NCI-H524 (cell line): ENCODE measurements around the gene FXYD3.

ENCODE experiments used
- DNase-seq, 2 experiments: peaks; one replicate each; lab custom pipeline; 2025; lab: John Stamatoyannopoulos, UW

Gene FXYD3

DNA sequence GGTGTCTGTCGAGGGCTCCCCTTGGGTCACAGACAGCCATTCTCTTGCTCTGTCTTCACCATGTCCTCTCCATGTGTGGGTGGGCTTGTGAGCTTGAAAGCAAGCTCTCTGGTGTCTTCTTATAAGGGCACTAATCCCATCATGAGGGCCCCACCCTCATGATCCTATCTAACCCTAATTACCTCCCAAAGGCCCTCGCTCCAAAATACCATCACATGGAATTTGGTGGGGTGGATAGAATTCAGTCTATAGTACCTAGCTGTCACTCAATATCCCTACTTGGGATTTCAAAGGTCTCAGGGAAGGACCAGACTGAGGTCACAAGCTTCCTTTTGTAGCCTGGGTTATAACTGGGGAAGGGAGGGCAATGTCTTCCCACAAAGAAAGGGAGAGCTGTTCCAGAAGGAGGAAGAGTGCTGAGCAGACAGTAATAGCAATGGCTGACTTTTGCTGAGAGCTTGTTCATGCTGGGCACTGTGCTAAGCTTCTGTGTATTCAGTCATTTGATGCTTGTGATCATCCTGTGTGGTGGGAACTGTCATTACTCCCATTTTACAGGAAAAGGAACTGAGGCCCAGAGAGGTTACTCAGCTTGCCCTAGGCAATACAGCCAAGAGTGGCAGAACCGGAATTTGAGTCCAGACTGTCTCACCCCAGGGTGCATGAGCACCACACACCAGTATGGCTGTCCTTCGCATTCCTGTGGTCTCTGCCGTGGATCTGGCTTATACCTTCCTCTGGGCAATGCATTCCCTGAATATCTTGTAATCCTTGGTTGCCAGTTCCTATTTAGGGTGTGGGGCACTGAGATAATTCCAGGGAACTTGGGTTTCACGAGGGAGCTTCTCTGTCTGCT, 47.1 kb downstream of the FXYD3 start:
- DNase-seq = no peak

DNA sequence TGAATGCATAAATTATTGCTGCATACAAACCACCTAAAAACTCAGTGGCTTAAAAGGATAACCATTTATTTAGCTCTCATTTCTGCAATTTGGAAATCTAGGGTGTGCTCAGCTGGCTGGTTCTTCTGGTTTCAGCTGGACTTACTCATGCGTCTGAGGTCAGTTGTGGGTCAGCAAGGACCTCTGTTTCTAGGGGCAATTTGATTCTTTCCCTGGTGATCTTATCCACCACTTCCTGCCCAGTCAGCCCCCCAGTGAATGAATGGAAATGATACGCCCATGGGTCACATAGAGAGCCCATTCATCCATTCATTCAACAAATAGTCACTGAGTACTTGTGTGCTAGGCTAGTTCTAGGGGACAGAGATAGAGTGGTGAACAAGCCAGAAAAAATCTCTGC, 48.8 kb downstream of the FXYD3 start:
- no peak for DNase-seq

DNA sequence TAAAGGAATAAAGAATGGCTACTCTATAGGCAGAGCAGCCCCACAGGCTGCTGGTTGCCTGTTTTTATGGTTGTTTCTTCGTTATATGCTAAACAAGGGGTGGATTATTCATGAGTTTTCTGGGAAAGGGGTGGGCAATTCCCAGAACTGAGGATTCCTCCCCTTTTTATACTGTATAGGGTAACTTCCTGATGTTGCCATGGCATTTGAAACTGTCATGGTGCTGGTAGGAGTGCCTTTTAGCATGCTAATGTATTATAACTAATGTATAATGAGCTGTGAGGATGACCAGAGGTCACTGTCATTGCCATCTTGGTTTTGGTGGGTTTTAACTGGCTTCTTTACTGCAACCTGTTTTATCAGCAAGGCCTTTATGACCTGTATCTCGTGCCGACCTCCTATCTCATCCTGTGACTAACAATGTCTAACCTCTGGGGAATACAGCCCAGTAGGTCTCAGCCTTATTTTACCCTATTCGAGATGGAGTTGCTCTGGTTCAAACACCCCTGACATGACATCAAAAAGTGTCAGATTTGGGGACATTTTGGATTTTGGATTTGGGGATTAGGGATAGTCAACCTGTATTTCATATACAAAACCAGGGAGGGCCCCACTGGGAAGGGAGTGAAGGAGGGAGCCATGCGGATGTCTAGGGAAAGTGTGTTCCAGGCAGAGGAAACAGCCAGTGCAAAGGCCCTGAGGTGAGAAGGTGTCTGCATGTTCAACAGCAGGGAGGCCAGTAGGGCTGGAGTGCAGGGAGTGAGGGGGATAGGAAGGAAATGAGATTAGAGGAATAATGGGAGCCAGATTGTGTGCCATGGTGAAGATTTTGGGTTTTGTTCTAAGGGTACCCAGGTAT, 49.8 kb downstream of the FXYD3 start:
- DNase-seq = no peak

DNA sequence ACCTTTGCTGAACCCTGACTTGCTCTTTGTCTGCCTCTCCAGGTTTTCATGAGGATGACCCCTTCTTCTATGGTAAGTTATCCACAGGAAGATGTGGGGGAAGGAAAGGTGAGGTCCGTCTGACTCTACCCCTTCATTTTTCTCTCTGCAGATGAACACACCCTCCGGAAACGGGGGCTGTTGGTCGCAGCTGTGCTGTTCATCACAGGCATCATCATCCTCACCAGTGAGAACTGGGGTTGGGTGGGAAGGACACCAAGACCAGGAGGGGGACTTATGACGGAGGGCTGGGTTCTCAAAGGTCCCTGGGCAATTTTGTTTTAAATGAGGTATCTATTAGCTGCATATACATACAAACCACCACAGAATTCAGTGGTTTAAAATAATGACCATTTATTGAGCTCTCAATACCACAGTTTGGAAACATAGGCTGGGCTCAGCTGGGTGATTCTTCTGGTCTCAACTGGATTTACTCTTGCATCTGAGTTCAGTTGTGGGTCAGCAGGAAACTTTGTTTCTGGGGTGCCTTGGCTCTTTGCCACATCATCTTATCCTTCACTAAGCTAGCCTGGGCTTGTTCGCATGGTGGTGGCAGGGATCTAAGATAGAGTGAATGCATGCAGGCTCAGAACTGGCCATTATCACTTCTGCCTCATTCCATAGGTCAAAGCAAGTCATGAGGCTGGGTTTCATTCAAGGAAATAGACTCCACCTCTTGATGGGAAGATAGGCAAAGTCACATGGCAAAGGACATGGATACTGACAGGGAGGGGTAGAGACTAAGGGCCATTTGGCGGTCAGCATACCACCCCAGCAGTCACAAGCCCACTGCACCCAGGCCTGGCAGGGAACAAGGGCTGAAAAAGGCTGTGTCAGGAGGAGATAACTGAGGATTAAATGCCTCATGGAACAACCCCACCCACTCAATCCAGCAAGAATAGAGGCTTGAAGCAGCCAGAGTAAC, 50.8 kb downstream of the FXYD3 start:
- no peak for DNase-seq

DNA sequence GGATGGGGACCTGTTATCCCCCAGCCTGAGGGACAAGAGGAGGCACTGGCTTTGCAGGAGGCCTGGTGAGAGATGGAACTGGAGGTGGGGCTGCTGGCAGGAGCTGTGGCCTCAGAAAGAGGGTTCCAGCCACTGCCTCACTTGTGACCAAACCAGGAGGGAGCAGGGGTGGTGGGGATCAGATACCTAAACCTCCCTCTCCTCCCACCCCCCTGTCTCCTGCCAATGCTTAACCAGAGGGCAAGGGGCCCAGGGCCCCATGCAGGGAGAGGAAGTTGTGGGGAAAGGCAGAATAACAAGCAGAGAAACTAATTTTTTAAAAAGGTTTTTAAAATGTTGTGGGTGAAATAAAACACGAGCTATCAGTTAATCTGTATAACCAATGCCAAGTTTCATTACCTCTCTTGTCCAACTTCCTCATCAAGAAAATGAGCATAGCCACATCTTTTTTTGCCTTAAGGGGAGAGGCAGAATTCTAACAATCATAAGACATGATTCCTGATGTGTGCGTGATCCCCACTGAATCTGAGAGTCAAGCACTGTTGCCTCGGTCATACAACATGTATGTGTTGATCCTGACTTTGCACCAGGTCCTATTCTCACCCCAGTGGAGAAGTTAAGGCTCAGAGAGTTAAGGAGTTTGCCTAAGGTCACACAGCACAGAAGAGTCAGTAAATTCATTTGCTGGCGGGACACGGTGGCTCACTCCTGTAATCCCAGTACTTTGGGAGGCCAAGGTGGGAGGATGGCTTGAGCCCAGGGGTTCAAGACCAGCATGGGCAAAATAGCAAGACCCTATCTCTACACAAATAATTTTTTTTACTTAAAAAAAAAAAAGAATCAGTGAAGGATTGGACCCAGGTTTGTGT, 51.9 kb downstream of the FXYD3 start:
- DNase-seq = no peak

DNA sequence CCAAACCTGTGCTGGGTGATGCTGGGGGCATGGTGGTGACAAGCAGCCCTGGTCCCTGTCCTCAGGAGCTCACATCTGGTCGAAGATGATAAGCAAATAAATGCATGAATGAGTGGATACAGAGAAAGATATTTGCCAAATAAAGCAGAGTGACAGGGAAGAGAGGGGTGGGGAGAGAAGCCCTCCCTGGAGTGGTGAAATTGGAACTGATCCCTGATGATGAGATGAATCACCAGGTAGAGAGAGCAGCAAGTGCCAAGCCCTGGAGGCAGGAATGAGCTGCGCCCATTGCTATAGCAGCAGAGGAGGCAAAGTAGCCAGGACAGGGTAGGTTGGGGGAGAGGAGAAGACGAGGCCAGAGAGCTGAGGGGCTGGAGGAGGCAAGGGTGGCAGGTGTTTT, 52.6 kb downstream of the FXYD3 start:
- DNase-seq = no peak

DNA sequence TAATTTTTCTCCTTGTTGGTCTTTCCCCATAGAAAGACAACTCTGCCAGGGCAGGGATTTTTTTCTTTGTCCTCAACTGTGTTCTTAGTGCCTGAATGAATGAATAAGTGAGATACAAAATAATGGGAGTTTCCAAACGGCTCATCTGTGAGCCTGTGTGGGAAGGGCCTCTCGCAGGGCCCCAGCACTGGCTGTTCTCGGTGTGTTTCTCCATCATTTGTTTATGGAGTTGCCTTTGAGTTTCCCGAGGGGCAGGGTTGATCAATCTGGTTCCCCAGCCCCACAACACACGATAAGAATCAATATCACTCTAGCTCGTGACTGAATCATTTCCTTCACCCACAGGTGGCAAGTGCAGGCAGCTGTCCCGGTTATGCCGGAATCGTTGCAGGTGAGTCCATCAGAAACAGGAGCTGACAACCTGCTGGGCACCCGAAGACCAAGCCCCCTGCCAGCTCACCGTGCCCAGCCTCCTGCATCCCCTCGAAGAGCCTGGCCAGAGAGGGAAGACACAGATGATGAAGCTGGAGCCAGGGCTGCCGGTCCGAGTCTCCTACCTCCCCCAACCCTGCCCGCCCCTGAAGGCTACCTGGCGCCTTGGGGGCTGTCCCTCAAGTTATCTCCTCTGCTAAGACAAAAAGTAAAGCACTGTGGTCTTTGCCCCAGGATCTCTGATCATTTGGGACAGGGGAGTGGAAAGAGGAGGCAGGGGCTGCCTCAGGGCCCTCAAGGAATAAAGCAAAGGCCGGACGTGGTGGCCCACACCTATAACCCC, 53.8 kb downstream of the FXYD3 start:
- DNase-seq = no peak

DNA sequence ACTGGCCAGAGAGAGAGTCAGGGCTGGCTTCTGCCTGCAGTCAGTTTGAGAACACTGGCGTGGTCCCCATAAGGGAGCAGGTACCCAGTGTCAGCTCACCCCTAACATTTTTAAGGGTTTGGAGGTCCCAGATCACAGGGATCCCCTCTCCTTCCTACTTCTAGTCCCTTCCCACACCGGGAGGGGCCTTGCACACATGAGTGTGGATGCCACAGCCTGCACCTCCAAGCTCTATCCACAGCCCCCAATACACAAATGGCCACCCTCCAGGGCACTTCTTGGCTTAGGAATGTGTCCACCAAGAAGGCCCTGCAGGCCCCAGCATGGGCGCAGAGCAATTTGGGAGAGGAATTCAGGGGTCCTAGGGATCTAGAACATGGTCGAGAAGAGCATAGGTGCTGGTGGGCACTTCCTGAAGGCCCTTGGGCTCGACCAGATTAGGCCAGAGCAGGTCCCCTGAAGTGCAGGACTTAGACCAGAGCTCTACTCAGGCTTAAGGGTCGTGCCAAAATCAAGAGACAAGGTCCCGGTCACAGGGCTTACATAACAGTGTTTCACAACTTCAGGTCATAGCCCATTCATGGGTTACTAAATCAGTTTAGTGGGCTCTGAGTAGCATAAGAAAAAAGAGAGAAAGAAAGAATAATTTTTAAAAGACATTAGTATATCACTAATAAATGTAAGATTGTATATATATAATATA, 54.9 kb downstream of the FXYD3 start:
- no peak for DNase-seq

DNA sequence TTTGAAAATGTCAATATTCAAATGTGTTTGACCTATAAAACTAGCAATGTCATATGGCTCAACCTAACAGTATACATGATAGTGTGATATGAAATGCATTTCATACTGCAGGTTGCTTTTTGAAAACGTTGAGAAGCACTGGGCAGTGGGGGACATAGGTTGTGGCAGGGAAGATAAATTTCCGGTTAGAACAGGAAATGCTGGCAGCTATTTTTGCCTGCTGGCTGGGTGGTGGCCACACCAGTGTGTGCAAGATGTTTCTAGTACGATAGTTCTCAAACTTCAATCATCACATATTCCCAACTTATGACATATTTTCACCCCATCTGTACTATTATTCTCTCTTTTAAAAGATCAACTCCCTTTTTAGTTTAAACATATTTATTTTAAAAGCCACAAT, 56.1 kb downstream of the FXYD3 start:
- no peak for DNase-seq
